Activated T-cell treated with anti-CD3 and anti-CD28 coated beads for 48 hours (primary cell): ENCODE results near the gene INTS3.

Experiments used
- DNase-seq: peaks from one replicate; pipeline ENCODE4 v3.0.0-alpha.2; 2020; ENCODE audit warnings: low read depth

INTS3 gene

DNA sequence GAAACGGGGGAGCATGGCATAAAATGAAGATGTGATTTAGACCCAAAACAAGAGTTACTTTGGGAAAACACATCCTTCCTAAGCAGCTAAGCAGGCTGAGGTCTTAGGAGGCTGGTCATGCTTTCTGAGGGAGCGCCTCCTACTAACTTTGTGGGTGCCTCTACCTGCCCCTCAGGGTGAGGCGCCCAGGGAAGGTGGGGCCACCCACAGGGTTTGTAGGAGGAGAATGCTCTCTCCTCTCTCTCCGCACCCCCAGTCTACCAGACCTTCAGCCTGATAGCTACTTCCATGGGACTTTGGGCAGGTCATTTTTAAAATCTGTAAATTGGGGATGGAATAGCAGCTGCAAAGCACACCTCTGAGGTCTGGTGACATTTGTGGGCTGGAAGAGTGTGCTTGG, 71.2 kb downstream of the INTS3 start:
- DNase-seq: no peak

DNA sequence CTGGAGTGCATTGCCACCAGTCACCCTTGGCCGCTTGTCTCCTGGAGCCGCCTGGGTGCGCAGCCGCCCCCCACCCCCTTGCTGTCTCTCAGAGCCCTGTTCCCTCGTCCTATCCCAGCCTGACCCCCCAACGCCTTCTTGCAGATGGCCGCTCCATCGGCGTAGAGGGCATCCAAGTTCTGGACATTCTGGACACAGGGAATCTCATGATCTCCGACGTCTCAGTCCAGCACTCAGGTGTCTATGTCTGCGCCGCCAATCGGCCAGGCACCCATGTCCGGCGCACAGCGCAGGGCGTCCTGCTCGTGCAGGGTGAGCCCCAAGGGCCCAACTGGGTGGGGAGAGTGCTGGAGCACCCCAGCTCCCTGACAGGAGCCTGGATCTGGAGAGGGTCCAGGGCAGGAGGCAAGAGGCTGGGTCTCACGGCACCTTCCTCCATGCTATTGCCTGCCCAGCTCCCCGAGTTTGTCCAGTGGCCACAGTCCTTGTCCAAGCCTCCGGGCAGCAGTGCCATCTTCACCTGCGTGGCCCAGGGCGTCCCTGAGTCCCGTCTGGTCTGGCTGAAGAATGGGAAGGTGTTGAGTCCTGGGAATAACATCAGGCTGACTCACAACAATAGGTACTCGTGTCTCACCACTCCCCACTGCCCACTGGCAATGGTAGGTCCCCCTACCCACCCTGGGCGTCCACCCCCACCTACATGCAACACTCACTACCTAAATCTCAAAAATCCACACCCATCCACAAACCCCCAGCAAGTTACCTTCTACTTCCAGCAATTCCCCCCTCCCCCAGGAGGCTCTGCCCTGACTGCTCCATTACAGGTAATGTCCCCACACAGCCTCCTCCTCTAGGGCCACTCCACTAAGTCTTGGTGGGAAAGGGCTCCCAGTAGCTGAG, 72.0 kb downstream of the INTS3 start:
- no peak for DNase-seq

- no peak for DNase-seq
Observed at GRCh38 chr1:153800516-153800915, 72.7 kb downstream of the INTS3 start.

GRCh38 chr1:153801028-153801625, 73.3 kb downstream of the INTS3 start:
- DNase-seq: no peak

- DNase-seq: no peak
Observed at GRCh38 chr1:153801786-153802697, 74.2 kb downstream of the INTS3 start.

GRCh38 chr1:153803470-153804056, 75.7 kb downstream of the INTS3 start:
- no peak for DNase-seq

DNA sequence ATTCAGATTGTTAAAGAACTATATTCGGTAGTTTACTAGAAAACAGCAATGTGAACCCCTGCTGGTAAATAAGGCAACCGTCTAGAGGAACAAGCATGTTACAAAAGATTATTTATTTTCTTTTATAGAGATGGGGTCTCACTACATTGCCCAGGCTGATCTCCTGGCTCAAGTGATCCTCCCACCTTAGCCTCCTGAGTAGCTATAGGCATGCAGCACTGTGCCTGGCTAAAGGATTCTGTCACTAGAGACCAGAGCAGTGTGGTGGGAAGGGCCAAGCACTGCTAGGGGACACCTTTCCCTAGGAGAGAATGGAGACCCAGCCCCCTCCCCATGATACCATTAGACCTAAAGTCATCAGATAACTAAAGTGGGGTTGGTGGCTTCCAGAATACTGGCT, 76.3 kb downstream of the INTS3 start:
- no peak for DNase-seq

GRCh38 chr1:153805042-153805745, 77.3 kb downstream of the INTS3 start:
- DNase-seq: peak; percentile 61

GRCh38 chr1:153805886-153806719, 78.3 kb downstream of the INTS3 start:
- DNase-seq: no peak

DNA sequence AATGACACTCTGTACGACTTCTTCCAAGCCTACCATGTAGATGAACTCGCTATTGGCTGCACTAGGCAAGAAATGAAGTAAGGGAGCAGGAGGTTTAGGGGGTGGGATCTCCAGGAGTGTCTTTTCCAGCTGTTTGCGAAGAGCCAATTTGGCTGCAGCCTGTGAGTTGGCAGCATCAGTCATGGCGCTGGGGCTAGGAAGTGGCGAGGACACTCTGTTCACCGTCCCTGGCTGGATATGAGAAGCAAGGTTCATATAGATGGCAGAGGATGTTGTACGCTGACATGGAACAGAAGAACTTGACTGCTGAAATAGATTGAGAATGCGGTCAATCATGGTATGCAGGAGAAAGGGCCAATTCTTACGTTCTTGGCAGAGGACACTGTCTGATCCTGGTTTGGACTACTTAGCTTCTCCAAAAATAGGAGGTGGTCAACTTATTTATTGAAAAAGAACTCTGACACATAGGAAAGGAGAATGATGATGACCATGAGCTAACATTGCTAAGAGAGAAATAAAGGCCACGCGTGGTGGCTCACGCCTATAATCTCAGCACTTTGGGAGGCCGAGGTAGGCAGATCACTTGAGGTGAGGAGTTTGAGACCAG, 88.5 kb downstream of the INTS3 start:
- DNase-seq: no peak

DNA sequence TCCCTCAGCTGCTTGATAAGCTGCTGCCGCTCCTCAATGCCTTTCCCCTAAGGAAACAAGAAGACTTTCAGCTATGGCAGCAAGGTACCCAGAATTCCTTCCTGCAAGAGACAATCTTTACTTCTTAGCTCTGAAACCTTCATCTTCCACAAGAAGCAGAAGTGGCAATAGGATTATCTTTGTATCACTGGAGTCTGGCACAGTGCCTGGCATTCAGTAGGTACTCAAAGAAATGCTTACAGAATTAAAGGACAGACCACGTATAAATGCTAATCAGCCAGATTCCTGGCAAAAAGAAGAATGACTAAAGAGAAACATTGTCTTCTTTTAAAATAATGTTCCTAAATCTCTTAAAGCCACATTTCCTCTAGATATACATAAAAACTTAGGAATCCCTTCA, 91.0 kb downstream of the INTS3 start:
- DNase-seq: no peak
